ENCODE measurements around the gene URB1. TPM values are rescaled to one million over a fixed set of nuclear protein-coding genes. Genes with fewer than 3 reads are reported as not detected.
"Not testable (repeated sequence)": the region's sequence is repeated elsewhere in the genome, so short reads cannot be mapped to it uniquely, and the experiment has no call there.

Gene URB1
- total RNA-seq, 2 experiments from 2014 or later = 35.6 to 38.4 TPM

- DNase-seq = no peak
- H3K27ac Mint-ChIP-seq = no peak overlapping the region
- no peaks in the 10 kb centered on the region for H3K27me3 Mint-ChIP-seq
- no peaks in the 10 kb centered on the region for H3K4me1 Mint-ChIP-seq
- H3K9me3 Mint-ChIP-seq = no peaks in the 10 kb centered on the region
- H3K36me3 Mint-ChIP-seq = peaks cover 9% of the 10 kb centered on the region
- H3K4me3 Mint-ChIP-seq = no peak overlapping the region
Observed at GRCh38 chr21:32299695-32300094, 93.1 kb downstream of the URB1 start.

- Mint-ChIP-seq H3K36me3 (peaks cover 9% of the 10 kb centered on the region), H3K27ac (no peak within 1 kb of the TSS), H3K27me3 (no peaks in the 10 kb centered on the region), H3K4me3 (no peak within 1 kb of the TSS), H3K4me1 (no peaks in the 10 kb centered on the region), H3K9me3 (no peaks in the 10 kb centered on the region)
- DNase-seq = no peak
Observed at GRCh38 chr21:32298658-32299081, 94.1 kb downstream of the URB1 start, which contains the start of gene MRAP. TSS of gene MRAP (plus strand) at chr21:32298855. CDS start at chr21:32298972, 117 bp downstream.

GRCh38 chr21:32298148-32298559 is 94.7 kb downstream of the URB1 start:
- no peak overlapping the region for H3K4me3 Mint-ChIP-seq
- H3K4me1 Mint-ChIP-seq = no peaks in the 10 kb centered on the region
- DNase-seq = no peak
- no peak overlapping the region for H3K27ac Mint-ChIP-seq
- H3K36me3 Mint-ChIP-seq = peaks cover 9% of the 10 kb centered on the region
- no peaks in the 10 kb centered on the region for H3K27me3 Mint-ChIP-seq
- no peaks in the 10 kb centered on the region for H3K9me3 Mint-ChIP-seq

GRCh38 chr21:32297449-32297848 is 95.4 kb downstream of the URB1 start:
- no peak for DNase-seq
- H3K36me3 Mint-ChIP-seq = peaks cover 9% of the 10 kb centered on the region
- H3K4me1 Mint-ChIP-seq = no peaks in the 10 kb centered on the region
- no peak overlapping the region for H3K27ac Mint-ChIP-seq
- H3K9me3 Mint-ChIP-seq = no peaks in the 10 kb centered on the region
- no peak overlapping the region for H3K4me3 Mint-ChIP-seq
- no peaks in the 10 kb centered on the region for H3K27me3 Mint-ChIP-seq

GRCh38 chr21:32285476-32285875 is 107.3 kb downstream of the URB1 start:
- Mint-ChIP-seq H3K27ac (no peak overlapping the region), H3K4me3 (no peak overlapping the region), H3K36me3 (peaks cover 9% of the 10 kb centered on the region), H3K4me1 (no peaks in the 10 kb centered on the region), H3K9me3 (no peaks in the 10 kb centered on the region), H3K27me3 (no peaks in the 10 kb centered on the region)
- DNase-seq = no peak

- H3K9me3 Mint-ChIP-seq = no peaks in the 10 kb centered on the region
- H3K27me3 Mint-ChIP-seq = no peaks in the 10 kb centered on the region
- H3K4me3 Mint-ChIP-seq = no peak overlapping the region
- no peak overlapping the region for H3K27ac Mint-ChIP-seq
- peaks cover 7% of the 10 kb centered on the region for H3K4me1 Mint-ChIP-seq
- peaks cover 13% of the 10 kb centered on the region for H3K36me3 Mint-ChIP-seq
- DNase-seq = no peak
Observed at GRCh38 chr21:32282992-32283391, 109.8 kb downstream of the URB1 start.

GRCh38 chr21:32281531-32281930 is 111.3 kb downstream of the URB1 start:
- no peaks in the 10 kb centered on the region for H3K27me3 Mint-ChIP-seq
- H3K4me3 Mint-ChIP-seq = no peak overlapping the region
- H3K4me1 Mint-ChIP-seq = peaks cover 11% of the 10 kb centered on the region
- H3K27ac Mint-ChIP-seq = no peak overlapping the region
- peaks cover 11% of the 10 kb centered on the region for H3K36me3 Mint-ChIP-seq
- no peak for DNase-seq
- H3K9me3 Mint-ChIP-seq = no peaks in the 10 kb centered on the region

- Mint-ChIP-seq H3K4me3 (peak overlapping the region; percentile 99), H3K27ac (peak overlapping the region; percentile 92), H3K9me3 (no peaks in the 10 kb centered on the region), H3K4me1 (peaks cover 11% of the 10 kb centered on the region), H3K27me3 (no peaks in the 10 kb centered on the region), H3K36me3 (peaks cover 12% of the 10 kb centered on the region)
- no peak for DNase-seq
Observed at GRCh38 chr21:32279377-32279680, 113.5 kb downstream of the URB1 start.

- Mint-ChIP-seq H3K36me3 (peaks cover 14% of the 10 kb centered on the region), H3K27me3 (no peaks in the 10 kb centered on the region), H3K9me3 (no peaks in the 10 kb centered on the region), H3K4me3 (peak within 1 kb of the TSS; percentile 99), H3K4me1 (peaks cover 11% of the 10 kb centered on the region), H3K27ac (peak within 1 kb of the TSS; percentile 92)
- DNase-seq = peak; percentile 98
Observed at GRCh38 chr21:32278518-32279376, 114.1 kb downstream of the URB1 start, which contains the start of gene MIS18A. TSS of gene MIS18A (minus strand) at chr21:32279049. CDS start at chr21:32279014, 35 bp downstream.

GRCh38 chr21:32278103-32278502 is 114.7 kb downstream of the URB1 start:
- no peak for DNase-seq
- Mint-ChIP-seq H3K27me3 (no peaks in the 10 kb centered on the region), H3K4me1 (peaks cover 11% of the 10 kb centered on the region), H3K4me3 (peak overlapping the region; percentile 99), H3K36me3 (peaks cover 14% of the 10 kb centered on the region), H3K27ac (peak overlapping the region; percentile 92), H3K9me3 (no peaks in the 10 kb centered on the region)

GRCh38 chr21:32276671-32277070 is 116.1 kb downstream of the URB1 start:
- H3K4me1 Mint-ChIP-seq = peaks cover 13% of the 10 kb centered on the region
- peaks cover 6% of the 10 kb centered on the region for H3K36me3 Mint-ChIP-seq
- no peak overlapping the region for H3K27ac Mint-ChIP-seq
- H3K9me3 Mint-ChIP-seq = no peaks in the 10 kb centered on the region
- DNase-seq = no peak
- no peaks in the 10 kb centered on the region for H3K27me3 Mint-ChIP-seq
- H3K4me3 Mint-ChIP-seq = no peak overlapping the region

GRCh38 chr21:32270748-32271147 is 122.1 kb downstream of the URB1 start:
- no peak for DNase-seq
- peaks cover 13% of the 10 kb centered on the region for H3K36me3 Mint-ChIP-seq

GRCh38 chr21:32265321-32265720 is 127.5 kb downstream of the URB1 start:
- H3K4me3 Mint-ChIP-seq, DNase-seq, H3K27me3 Mint-ChIP-seq, H3K27ac Mint-ChIP-seq, H3K9me3 Mint-ChIP-seq, H3K4me1 Mint-ChIP-seq: not testable (repeated sequence)
- peaks cover 10% of the 10 kb centered on the region for H3K36me3 Mint-ChIP-seq

More at GRCh38 chr21:32270748-32271147, 122.1 kb downstream of the URB1 start:
- Mint-ChIP-seq H3K9me3 (no peaks in the 10 kb centered on the region), H3K27ac (no peak overlapping the region), H3K27me3 (no peaks in the 10 kb centered on the region), H3K4me3 (no peak overlapping the region), H3K4me1 (peaks cover 2% of the 10 kb centered on the region)

- Mint-ChIP-seq H3K27ac (no peak overlapping the region), H3K36me3 (peaks cover 7% of the 10 kb centered on the region), H3K27me3 (no peaks in the 10 kb centered on the region), H3K9me3 (no peaks in the 10 kb centered on the region), H3K4me1 (no peaks in the 10 kb centered on the region), H3K4me3 (no peak overlapping the region)
- no peak for DNase-seq
Observed at GRCh38 chr21:32261929-32262328, 130.9 kb downstream of the URB1 start.

Measured in activated naive CD8-positive, alpha-beta T cell treated with anti-CD3 and anti-CD28 coated beads for 36 hours (primary cell).